ENCODE data around the gene UGT1A8. TPM values are rescaled to one million over a fixed set of nuclear protein-coding genes. Genes with fewer than 3 reads are reported as not detected.

UGT1A8 gene
- total and polyA plus RNA-seq, 12 donors = 0.11 TPM; not detected in 11

DNA sequence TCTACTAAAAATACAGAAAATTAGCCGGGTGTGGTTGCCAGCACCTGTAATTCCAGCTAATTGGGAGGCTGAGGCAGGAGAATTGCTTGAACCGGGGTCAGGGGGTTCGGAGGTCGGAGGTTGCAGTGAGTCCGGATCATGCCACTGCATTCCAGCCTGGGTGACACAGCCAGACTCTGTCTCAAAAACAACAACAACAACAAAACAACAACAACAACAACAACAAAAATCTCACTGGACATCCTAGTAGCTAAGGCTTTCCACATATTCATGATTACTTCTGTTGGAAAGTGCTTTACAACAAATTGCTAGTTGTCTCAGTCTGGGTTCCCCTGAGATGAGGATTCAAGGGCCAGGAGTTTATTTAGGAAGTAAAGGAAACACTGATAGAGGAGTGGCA lies 156.4 kb downstream of the UGT1A8 start:
- no peak for TF ChIP-seq CTCF (IDR thresholded peaks at IDR 0.05)
- no peaks in the 10 kb centered on the region for H3K4me1 ChIP-seq
- no peak overlapping the region for H3K27ac ChIP-seq
- no peak overlapping the region for H3K4me3 ChIP-seq
- intact Hi-C loops (cut with DNase I) = no loop called here
- H3K36me3 ChIP-seq = no peaks in the 10 kb centered on the region
- peaks cover 0 to 18% (median 0%) of the 10 kb centered on the region in 7 donors for H3K27me3 ChIP-seq
- 87 to 91% methylated on average over 5 of the region's 5 CpGs for WGBS, 2 donors
- ATAC-seq (no peak), DNase-seq (no peak)
- peaks cover 0 to 9% (median 0%) of the 10 kb centered on the region in 11 donors for H3K9me3 ChIP-seq

- TF ChIP-seq CTCF (IDR thresholded peaks at IDR 0.05) = no peak
- no peak for DNase-seq
- no peaks in the 10 kb centered on the region for H3K4me1 ChIP-seq
- ATAC-seq = no peak
- H3K36me3 ChIP-seq = no peaks in the 10 kb centered on the region
- H3K4me3 ChIP-seq = no peak overlapping the region
- WGBS, 2 donors = 89 to 97% methylated on average over 6 of the region's 6 CpGs
- H3K27me3 ChIP-seq = peaks cover 0 to 19% (median 0%) of the 10 kb centered on the region in 7 donors
- H3K9me3 ChIP-seq = peaks cover 0 to 9% (median 0%) of the 10 kb centered on the region in 11 donors
- H3K27ac ChIP-seq = no peak overlapping the region
- intact Hi-C loops (cut with DNase I) = no loop called here
These were observed 158.0 kb downstream of the UGT1A8 start for GRCh38 chr2:233775414-233775813.

DNA sequence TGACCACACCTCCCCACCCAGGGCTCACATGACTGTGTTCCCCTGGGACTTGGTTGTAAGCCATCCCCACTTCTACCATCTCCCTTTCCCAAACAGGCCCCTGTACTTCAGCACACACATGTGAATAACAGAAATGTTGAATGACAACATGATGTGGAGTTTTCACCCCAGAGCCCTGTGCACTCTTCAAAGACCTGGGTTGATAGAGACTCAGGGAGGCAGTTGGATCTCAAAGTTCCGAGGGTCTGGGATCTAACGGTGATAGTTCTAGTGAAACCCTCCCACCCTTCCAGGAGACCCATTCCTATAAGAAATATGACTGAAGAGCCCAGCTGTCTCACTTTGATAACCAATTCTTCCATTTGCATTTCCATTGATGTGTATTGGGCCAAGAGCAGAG lies 160.6 kb downstream of the UGT1A8 start, which contains the start of gene MROH2A:
TSS of gene MROH2A (plus strand) at position 301 of the 400 bp plus-strand sequence. CDS start 1,029 bp downstream, outside the sequence.
- ATAC-seq (no peak), DNase-seq (no peak)
- H3K9me3 ChIP-seq = peaks cover 0 to 9% (median 0%) of the 10 kb centered on the region in 11 donors
- no peak for TF ChIP-seq CTCF (IDR thresholded peaks at IDR 0.05)
- H3K27me3 ChIP-seq = peaks cover 0 to 16% (median 0%) of the 10 kb centered on the region in 7 donors
- H3K36me3 ChIP-seq = no peaks in the 10 kb centered on the region
- no peaks in the 10 kb centered on the region for H3K4me1 ChIP-seq
- intact Hi-C loops (cut with DNase I) = no loop called here
- WGBS, 2 donors = 76 to 83% methylated on average over 2 of the region's 2 CpGs
- no peak within 1 kb of the TSS for H3K27ac ChIP-seq
- no peak within 1 kb of the TSS for H3K4me3 ChIP-seq

- H3K9me3 ChIP-seq = peaks cover 0 to 9% (median 0%) of the 10 kb centered on the region in 11 donors
- peaks cover 0 to 21% (median 0%) of the 10 kb centered on the region in 7 donors for H3K27me3 ChIP-seq
- no peaks in the 10 kb centered on the region for H3K4me1 ChIP-seq
- H3K4me3 ChIP-seq = no peak overlapping the region
- H3K27ac ChIP-seq = no peak overlapping the region
- ATAC-seq = no peak
- no peak for TF ChIP-seq CTCF (IDR thresholded peaks at IDR 0.05)
- no peak for DNase-seq
- 86 to 89% methylated on average over 4 of the region's 4 CpGs for WGBS, 2 donors
- intact Hi-C loops (cut with DNase I) = no loop called here
- no peaks in the 10 kb centered on the region for H3K36me3 ChIP-seq
These were observed 162.3 kb downstream of the UGT1A8 start for GRCh38 chr2:233779722-233780121.

Data from heart right ventricle (tissue), 16 donors.